OCI-LY7 (cell line): ENCODE results near the gene GID8. TPM values are rescaled to one million over a fixed set of nuclear protein-coding genes. Genes with fewer than 3 reads are reported as not detected.

Source experiments
- BruUV-seq: library from RNA; stranded (reverse); fragments of 400-500 nt; replicated peaks from 2 replicates; lab custom pipeline; 2021; lab: Mats Ljungman, UMichigan
- CTCF ChIA-PET: fragments of 300-600 bp; sonication (Branson Sonifier 250); formaldehyde crosslinking; loops from one replicate; lab custom pipeline; 2022; ENCODE audit warnings: antibody characterized with exemption; ENCODE audit not compliant: unreplicated experiment; lab: Charles Lee
- POLR2A ChIA-PET: fragments of 300-600 bp; sonication (Branson Sonifier 250); formaldehyde crosslinking; loops from one replicate; lab custom pipeline; 2022; ENCODE audit warnings: antibody characterized with exemption; lab: Charles Lee
- DNase-seq: peaks from one replicate; pipeline ENCODE4 v3.0.0-alpha.2; 2015; ENCODE audit warnings: low spot score
- H2AFZ ChIP-seq: fragments of 200-600 bp; sonication (generic), shearing (Covaris generic); 2 replicates; pipeline ENCODE4 v1.6.1; 2014; ENCODE audit warnings: mild to moderate bottlenecking, antibody characterized with exemption, low read length, moderate library complexity
- H3K27ac ChIP-seq: fragments of 200-600 bp; sonication (generic); 2 replicates; pipeline ENCODE4 v1.5.1; 2014; ENCODE audit warnings: mixed run types, low read depth, mild to moderate bottlenecking, moderate library complexity, low read length, inconsistent platforms; ENCODE audit not compliant: poor library complexity, severe bottlenecking
- H3K36me3 ChIP-seq: fragments of 200-600 bp; sonication (generic); 2 replicates; pipeline ENCODE4 v1.6.1; 2014; ENCODE audit warnings: mild to moderate bottlenecking, antibody characterized with exemption, low read length, moderate library complexity, mixed read lengths; ENCODE audit not compliant: insufficient read depth
- H3K4me1 ChIP-seq: fragments of 200-600 bp; sonication (generic); 2 replicates; pipeline ENCODE4 v1.5.1; 2014; ENCODE audit warnings: mild to moderate bottlenecking, low read length; ENCODE audit not compliant: insufficient read depth, poor library complexity, severe bottlenecking
- H3K4me2 ChIP-seq: fragments of 200-600 bp; sonication (generic); 2 replicates; pipeline ENCODE4 v1.6.1; 2014; ENCODE audit warnings: mild to moderate bottlenecking, low read length
- H3K4me3 ChIP-seq: fragments of 200-600 bp; sonication (generic); 2 replicates; pipeline ENCODE4 v1.5.1; 2014; ENCODE audit warnings: mild to moderate bottlenecking, low read depth, low read length; ENCODE audit not compliant: poor library complexity, severe bottlenecking
- H3K79me2 ChIP-seq: fragments of 200-600 bp; sonication (generic); 2 replicates; pipeline ENCODE4 v1.6.1; 2016; ENCODE audit warnings: low read depth, mild to moderate bottlenecking, low read length, moderate library complexity, mixed read lengths; ENCODE audit not compliant: insufficient read depth
- H3K9me2 ChIP-seq: fragments of 200-600 bp; sonication (generic); 2 replicates; pipeline ENCODE4 v1.6.1; 2016; ENCODE audit warnings: mild to moderate bottlenecking, low read length, mixed read lengths; ENCODE audit not compliant: insufficient read depth
- H3K9me3 ChIP-seq: fragments of 200-600 bp; sonication (generic); 2 replicates; pipeline ENCODE4 v1.6.1; 2014; ENCODE audit warnings: mild to moderate bottlenecking, mixed run types, low read length, mixed read lengths
- H4K20me1 ChIP-seq: fragments of 200-600 bp; sonication (generic); 2 replicates; pipeline ENCODE4 v1.6.1; 2014; ENCODE audit warnings: mild to moderate bottlenecking, antibody characterized with exemption, low read length, moderate library complexity, mixed read lengths; ENCODE audit not compliant: insufficient read depth
- CTCF ChIP-seq: fragments of 200-600 bp; sonication (generic); conservative IDR thresholded peaks from 2 replicates; pipeline ENCODE4 v1.5.1; 2014; ENCODE audit warnings: mild to moderate bottlenecking, antibody characterized with exemption, low read length, moderate library complexity, mixed read lengths
- EZH2phosphoT487 ChIP-seq: fragments of 200-600 bp; sonication (generic); IDR thresholded peaks from 2 replicates; pipeline ENCODE4 v1.6.1; 2018; ENCODE audit warnings: low read depth, borderline replicate concordance, mild to moderate bottlenecking, mixed run types, antibody characterized with exemption, low read length, moderate library complexity, mixed read lengths
- intact Hi-C: fragments of 100-400 bp; cut with micrococcal nuclease; formaldehyde crosslinking; loops from one replicate; pipeline ENCODE4 v1.10.0; 2022; ENCODE audit not compliant: unreplicated experiment
- total RNA-seq, 2 experiments: library from RNA; depleted of rRNA in 1 of 2; stranded (reverse); fragments of >200 nt in 1 of 2; shearing (Covaris generic) in 1 of 2; gene quantifications; 2 replicates each; pipeline ENCODE4 v1.2.3, GENCODE V29; 2014 to 2022

The GID8 gene
- total RNA-seq, 2 experiments from 2014 or later: 28.7 to 47.7 TPM

- Histone ChIP-seq H2AFZ (no peak overlapping the region), H3K36me3 (no peaks in the 10 kb centered on the region), H4K20me1 (no peaks in the 10 kb centered on the region), H3K4me2 (no peak overlapping the region), H3K9me2 (no peaks in the 10 kb centered on the region), H3K9me3 (no peaks in the 10 kb centered on the region), H3K4me1 (no peaks in the 10 kb centered on the region), H3K27ac (no peak overlapping the region), H3K4me3 (no peak overlapping the region), H3K79me2 (no peaks in the 10 kb centered on the region)
- BruUV-seq: no TSS peak
- CTCF ChIA-PET: no interaction called here
- no peak for DNase-seq
- TF ChIP-seq EZH2phosphoT487 (no peak), CTCF (no peak)
- intact Hi-C loops: no loop called here
- POLR2A ChIA-PET: no interaction called here
Observed at GRCh38 chr20:62970307-62971210, 32.6 kb downstream of the GID8 start.

- BruUV-seq: no TSS peak
- no peak overlapping the region for H2AFZ ChIP-seq
- ChIA-PET CTCF (no interaction called here), POLR2A (no interaction called here)
- no peaks in the 10 kb centered on the region for H3K79me2 ChIP-seq
- H3K27ac ChIP-seq: no peak overlapping the region
- intact Hi-C loops: no loop called here
- no peak for DNase-seq
- H3K4me3 ChIP-seq: no peak overlapping the region
- no peaks in the 10 kb centered on the region for H3K9me3 ChIP-seq
- H3K4me1 ChIP-seq: no peaks in the 10 kb centered on the region
- H3K9me2 ChIP-seq: no peaks in the 10 kb centered on the region
- no peaks in the 10 kb centered on the region for H3K36me3 ChIP-seq
- no peak for TF ChIP-seq CTCF
- TF ChIP-seq EZH2phosphoT487: no peak
- no peak overlapping the region for H3K4me2 ChIP-seq
- H4K20me1 ChIP-seq: no peaks in the 10 kb centered on the region
Observed at GRCh38 chr20:62971211-62971949, 33.4 kb downstream of the GID8 start.
